ENCODE measurements around the gene STXBP4.

GRCh38 chr17:55162556-55162946 lies 194.0 kb downstream of the STXBP4 start:
- TF ChIP-seq, protein P1, sequence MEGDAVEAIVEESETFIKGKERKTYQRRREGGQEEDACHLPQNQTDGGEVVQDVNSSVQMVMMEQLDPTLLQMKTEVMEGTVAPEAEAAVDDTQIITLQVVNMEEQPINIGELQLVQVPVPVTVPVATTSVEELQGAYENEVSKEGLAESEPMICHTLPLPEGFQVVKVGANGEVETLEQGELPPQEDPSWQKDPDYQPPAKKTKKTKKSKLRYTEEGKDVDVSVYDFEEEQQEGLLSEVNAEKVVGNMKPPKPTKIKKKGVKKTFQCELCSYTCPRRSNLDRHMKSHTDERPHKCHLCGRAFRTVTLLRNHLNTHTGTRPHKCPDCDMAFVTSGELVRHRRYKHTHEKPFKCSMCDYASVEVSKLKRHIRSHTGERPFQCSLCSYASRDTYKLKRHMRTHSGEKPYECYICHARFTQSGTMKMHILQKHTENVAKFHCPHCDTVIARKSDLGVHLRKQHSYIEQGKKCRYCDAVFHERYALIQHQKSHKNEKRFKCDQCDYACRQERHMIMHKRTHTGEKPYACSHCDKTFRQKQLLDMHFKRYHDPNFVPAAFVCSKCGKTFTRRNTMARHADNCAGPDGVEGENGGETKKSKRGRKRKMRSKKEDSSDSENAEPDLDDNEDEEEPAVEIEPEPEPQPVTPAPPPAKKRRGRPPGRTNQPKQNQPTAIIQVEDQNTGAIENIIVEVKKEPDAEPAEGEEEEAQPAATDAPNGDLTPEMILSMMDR (conservative IDR thresholded peaks at IDR 0.05): no peak
- no peak for TF ChIP-seq EZH2 (IDR thresholded peaks at IDR 0.05; ENCODE audit: low read depth)
